Karpas-422 (cell line): ENCODE data around the gene MRPL37. TPM values are rescaled to one million over a fixed set of nuclear protein-coding genes. Genes with fewer than 3 reads are reported as not detected.
A peak's percentile ranks its signal among the peaks of the same experiment; 100 is the strongest.

ENCODE experiments used
- DNase-seq: peaks from one replicate; pipeline ENCODE4 v3.0.0-alpha.2; 2015
- H2AFZ ChIP-seq: fragments of 200-600 bp; sonication (generic); 2 replicates; pipeline ENCODE4 v1.6.1; 2014; ENCODE audit warnings: antibody characterized with exemption, low read length, mixed read lengths
- H3K27ac ChIP-seq: fragments of 200-600 bp; sonication (generic); 2 replicates; pipeline ENCODE4 v1.5.1; 2014; ENCODE audit warnings: mild to moderate bottlenecking, low read length, moderate library complexity
- H3K27me3 ChIP-seq: fragments of 200-600 bp; sonication (generic); 2 replicates; pipeline ENCODE4 v1.6.1; 2014; ENCODE audit warnings: low read length, mixed read lengths
- H3K36me3 ChIP-seq: fragments of 200-600 bp; sonication (generic); 2 replicates; pipeline ENCODE4 v1.6.1; 2014; ENCODE audit warnings: low read length, mixed read lengths; ENCODE audit not compliant: insufficient read depth
- H3K4me1 ChIP-seq: fragments of 200-600 bp; sonication (generic); 2 replicates; pipeline ENCODE4 v1.6.1; 2014; ENCODE audit warnings: mild to moderate bottlenecking, low read length, mixed read lengths
- H3K4me2 ChIP-seq: fragments of 200-600 bp; sonication (generic); 2 replicates; pipeline ENCODE4 v1.6.1; 2014; ENCODE audit warnings: low read length, low read depth, mild to moderate bottlenecking; ENCODE audit not compliant: poor library complexity, severe bottlenecking
- H3K4me3 ChIP-seq: fragments of 200-600 bp; sonication (generic); 2 replicates; pipeline ENCODE4 v1.5.1; 2014; ENCODE audit warnings: mild to moderate bottlenecking, antibody characterized with exemption, low read length, mixed read lengths
- H3K79me2 ChIP-seq: fragments of 200-600 bp; sonication (generic); 2 replicates; pipeline ENCODE4 v1.6.1; 2014; ENCODE audit warnings: mild to moderate bottlenecking, low read length, mixed read lengths
- H3K9ac ChIP-seq: fragments of 200-600 bp; sonication (generic); 2 replicates; pipeline ENCODE4 v1.6.0; 2014; ENCODE audit warnings: low read length
- H3K9me2 ChIP-seq: fragments of 200-600 bp; sonication (generic), shearing (Covaris generic); replicated peaks from 2 replicates; pipeline ENCODE4 v1.6.0; 2014; ENCODE audit warnings: mild to moderate bottlenecking, low read length, moderate library complexity; ENCODE audit not compliant: insufficient read depth
- H3K9me3 ChIP-seq: fragments of 300-700, 200-600 bp; sonication (generic); 2 replicates; pipeline ENCODE4 v1.6.1; 2014; ENCODE audit warnings: low read length, mixed read lengths
- H4K20me1 ChIP-seq: fragments of 200-600 bp; sonication (generic); 2 replicates; pipeline ENCODE4 v1.6.1; 2014; ENCODE audit warnings: mild to moderate bottlenecking, antibody characterized with exemption, low read length, low read depth; ENCODE audit not compliant: insufficient read depth
- total RNA-seq: library from RNA; depleted of rRNA; stranded (reverse); fragments of >200 nt; shearing (Covaris generic); gene quantifications from 2 replicates; pipeline ENCODE4 v1.2.3, GENCODE V29; 2014; ENCODE audit warnings: low replicate concordance; rRNA removed

Gene MRPL37
- 80.1 and 91.3 TPM in 2 replicates for total RNA-seq

- Histone ChIP-seq H3K4me2 (peak within 1 kb of the TSS; percentile 88), H3K36me3 (peaks cover 6% of the 10 kb centered on the region; the same call in 1 of the 2 replicates), H3K79me2 (peaks cover 57% of the 10 kb centered on the region), H3K4me1 (peaks cover 22% of the 10 kb centered on the region), H3K4me3 (peak within 1 kb of the TSS; percentile 99), H3K27ac (no peak within 1 kb of the TSS), H2AFZ (peak within 1 kb of the TSS; percentile 81; the same call in 1 of the 2 replicates), H3K27me3 (no peaks in the 10 kb centered on the region), H3K9me2 (no peaks in the 10 kb centered on the region), H3K9me3 (no peaks in the 10 kb centered on the region), H3K9ac (peak within 1 kb of the TSS; percentile 94), H4K20me1 (peaks cover 15% of the 10 kb centered on the region; the same call in 1 of the 2 replicates)
- peak; percentile 98 for DNase-seq
Measured at GRCh38 chr1:54199765-54200518, at the start of gene MRPL37, which contains the start of gene CYB5RL. TSS of gene MRPL37 (plus strand) at chr1:54200167. CDS start at chr1:54200244, 77 bp downstream. TSS of gene CYB5RL (minus strand) at chr1:54200030. CDS start at chr1:54195616, 4,414 bp downstream.

GRCh38 chr1:54151013-54151412 lies 49.0 kb upstream of the MRPL37 start:
- H3K4me1 ChIP-seq: no peaks in the 10 kb centered on the region
- no peak overlapping the region for H3K27ac ChIP-seq
- H3K36me3 ChIP-seq: no peaks in the 10 kb centered on the region
- no peak overlapping the region for H3K9ac ChIP-seq
- H3K4me3 ChIP-seq: no peak overlapping the region
- H2AFZ ChIP-seq: no peak overlapping the region
- H3K9me3 ChIP-seq: no peaks in the 10 kb centered on the region
- DNase-seq: no peak
- no peaks in the 10 kb centered on the region for H3K79me2 ChIP-seq
- H3K27me3 ChIP-seq: no peaks in the 10 kb centered on the region
- no peaks in the 10 kb centered on the region for H4K20me1 ChIP-seq
- no peaks in the 10 kb centered on the region for H3K9me2 ChIP-seq
- H3K4me2 ChIP-seq: no peak overlapping the region

GRCh38 chr1:54152696-54153095 lies 47.3 kb upstream of the MRPL37 start, which contains the start of gene CDCP2:
TSS of gene CDCP2 (minus strand) at chr1:54153000. CDS start at chr1:54152922, 78 bp downstream.
- H3K36me3 ChIP-seq: no peaks in the 10 kb centered on the region
- H3K4me2 ChIP-seq: no peak within 1 kb of the TSS
- no peaks in the 10 kb centered on the region for H3K9me2 ChIP-seq
- H3K9me3 ChIP-seq: no peaks in the 10 kb centered on the region
- no peaks in the 10 kb centered on the region for H3K4me1 ChIP-seq
- no peaks in the 10 kb centered on the region for H4K20me1 ChIP-seq
- H3K27me3 ChIP-seq: no peaks in the 10 kb centered on the region
- no peak for DNase-seq
- no peak within 1 kb of the TSS for H3K4me3 ChIP-seq
- no peak within 1 kb of the TSS for H3K27ac ChIP-seq
- no peak within 1 kb of the TSS for H2AFZ ChIP-seq
- no peak within 1 kb of the TSS for H3K9ac ChIP-seq
- no peaks in the 10 kb centered on the region for H3K79me2 ChIP-seq

- Histone ChIP-seq H3K27ac (no peak overlapping the region), H2AFZ (no peak overlapping the region), H3K27me3 (no peaks in the 10 kb centered on the region), H3K9me2 (no peaks in the 10 kb centered on the region), H3K4me2 (no peak overlapping the region), H3K9me3 (no peaks in the 10 kb centered on the region), H3K9ac (no peak overlapping the region), H3K36me3 (no peaks in the 10 kb centered on the region), H3K79me2 (no peaks in the 10 kb centered on the region), H4K20me1 (no peaks in the 10 kb centered on the region), H3K4me1 (no peaks in the 10 kb centered on the region), H3K4me3 (no peak overlapping the region)
- DNase-seq: no peak
Measured at GRCh38 chr1:54153535-54154439, 46.2 kb upstream of the MRPL37 start.

- no peak for DNase-seq
- Histone ChIP-seq H3K27me3 (no peaks in the 10 kb centered on the region), H3K9me2 (no peaks in the 10 kb centered on the region), H2AFZ (no peak overlapping the region), H3K4me1 (no peaks in the 10 kb centered on the region), H3K9ac (no peak overlapping the region), H3K27ac (no peak overlapping the region), H3K36me3 (no peaks in the 10 kb centered on the region), H3K4me2 (no peak overlapping the region), H4K20me1 (no peaks in the 10 kb centered on the region), H3K4me3 (no peak overlapping the region), H3K9me3 (no peaks in the 10 kb centered on the region), H3K79me2 (no peaks in the 10 kb centered on the region)
Measured at GRCh38 chr1:54156201-54156600, 43.8 kb upstream of the MRPL37 start.

GRCh38 chr1:54156986-54157385 lies 43.0 kb upstream of the MRPL37 start:
- H3K36me3 ChIP-seq: no peaks in the 10 kb centered on the region
- no peak for DNase-seq
- no peaks in the 10 kb centered on the region for H4K20me1 ChIP-seq
- no peak overlapping the region for H2AFZ ChIP-seq
- H3K4me1 ChIP-seq: no peaks in the 10 kb centered on the region
- no peaks in the 10 kb centered on the region for H3K27me3 ChIP-seq
- H3K9me2 ChIP-seq: no peaks in the 10 kb centered on the region
- no peak overlapping the region for H3K4me3 ChIP-seq
- no peaks in the 10 kb centered on the region for H3K79me2 ChIP-seq
- no peak overlapping the region for H3K9ac ChIP-seq
- H3K27ac ChIP-seq: no peak overlapping the region
- no peaks in the 10 kb centered on the region for H3K9me3 ChIP-seq
- no peak overlapping the region for H3K4me2 ChIP-seq

GRCh38 chr1:54157401-54157800 lies 42.6 kb upstream of the MRPL37 start:
- Histone ChIP-seq H3K4me1 (no peaks in the 10 kb centered on the region), H3K36me3 (no peaks in the 10 kb centered on the region), H4K20me1 (no peaks in the 10 kb centered on the region), H3K27me3 (no peaks in the 10 kb centered on the region), H3K27ac (no peak overlapping the region), H2AFZ (no peak overlapping the region), H3K4me3 (no peak overlapping the region), H3K79me2 (no peaks in the 10 kb centered on the region), H3K9ac (no peak overlapping the region), H3K4me2 (no peak overlapping the region), H3K9me3 (no peaks in the 10 kb centered on the region), H3K9me2 (no peaks in the 10 kb centered on the region)
- DNase-seq: no peak

- Histone ChIP-seq H3K4me2 (no peak overlapping the region), H3K9me2 (no peaks in the 10 kb centered on the region), H3K79me2 (no peaks in the 10 kb centered on the region), H4K20me1 (no peaks in the 10 kb centered on the region), H3K4me3 (no peak overlapping the region), H3K36me3 (no peaks in the 10 kb centered on the region), H3K27ac (no peak overlapping the region), H3K9me3 (no peaks in the 10 kb centered on the region), H2AFZ (no peak overlapping the region), H3K4me1 (no peaks in the 10 kb centered on the region), H3K9ac (no peak overlapping the region), H3K27me3 (no peaks in the 10 kb centered on the region)
- no peak for DNase-seq
Measured at GRCh38 chr1:54158071-54158470, 41.9 kb upstream of the MRPL37 start.
